GM23338 (cell line): ENCODE data around the gene ANKRD60. TPM values are rescaled to one million over a fixed set of nuclear protein-coding genes. Genes with fewer than 3 reads are reported as not detected.

Experiments used
- ATAC-seq: fragments of 200-7000 bp; cut with Tn5 transposase; 3 replicates; pipeline ENCODE4 v1.9.1; 2020
- DNase-seq: peaks from one replicate; pipeline ENCODE4 v3.0.0-alpha.2; 2015; ENCODE audit warnings: low spot score
- H2AFZ ChIP-seq: fragments of 200-600 bp; sonication (generic); 2 replicates; pipeline ENCODE4 v1.8.0; 2016; ENCODE audit warnings: antibody characterized with exemption, mild to moderate bottlenecking, moderate library complexity
- H3F3A ChIP-seq: fragments of 200-600 bp; sonication (generic); replicated peaks from 2 replicates; pipeline ENCODE4 v1.8.0; 2017; ENCODE audit warnings: antibody characterized with exemption, mixed run types, low read depth
- H3K27ac ChIP-seq: fragments of 200-600 bp; sonication (generic); 2 replicates; pipeline ENCODE4 v1.6.1; 2016; ENCODE audit warnings: low read depth
- H3K27me3 ChIP-seq: fragments of 200-600 bp; sonication (generic); 2 replicates; pipeline ENCODE4 v1.8.0; 2016; ENCODE audit warnings: mild to moderate bottlenecking, mixed run types, moderate library complexity; ENCODE audit not compliant: insufficient read depth
- H3K36me3 ChIP-seq: fragments of 200-600 bp; sonication (generic); 2 replicates; pipeline ENCODE4 v1.8.0; 2016; ENCODE audit warnings: mild to moderate bottlenecking; ENCODE audit not compliant: insufficient read depth
- H3K4me1 ChIP-seq: fragments of 200-600 bp; sonication (generic); 2 replicates; pipeline ENCODE4 v1.8.0; 2016; ENCODE audit warnings: mild to moderate bottlenecking, moderate library complexity; ENCODE audit not compliant: insufficient read depth
- H3K4me2 ChIP-seq: fragments of 200-600 bp; sonication (generic); 2 replicates; pipeline ENCODE4 v1.7.1; 2017; ENCODE audit warnings: mixed run types
- H3K4me3 ChIP-seq: fragments of 200-600 bp; sonication (generic); 2 replicates; pipeline ENCODE4 v1.6.1; 2016; ENCODE audit warnings: mixed run types
- H3K79me2 ChIP-seq: fragments of 200-600 bp; sonication (generic); replicated peaks from 2 replicates; pipeline ENCODE4 v1.8.0; 2017; ENCODE audit warnings: mild to moderate bottlenecking; ENCODE audit not compliant: insufficient read depth
- H3K9me2 ChIP-seq: fragments of 200-600 bp; sonication (generic); 2 replicates; pipeline ENCODE4 v1.8.0; 2017; ENCODE audit not compliant: insufficient read depth
- H4K20me1 ChIP-seq: fragments of 200-600 bp; sonication (generic); replicated peaks from 2 replicates; pipeline ENCODE4 v1.8.0; 2017; ENCODE audit warnings: mild to moderate bottlenecking; ENCODE audit not compliant: insufficient read depth
- H3K27ac Mint-ChIP-seq: 2 replicates; pipeline ENCODE4 v1.8.0; 2020; ENCODE audit warnings: inconsistent platforms, mild to moderate bottlenecking, moderate library complexity, mixed read lengths
- H3K27me3 Mint-ChIP-seq: 3 replicates; pipeline ENCODE4 v1.8.0; 2022; ENCODE audit warnings: low read depth, mild to moderate bottlenecking, moderate library complexity, mixed read lengths, inconsistent platforms; ENCODE audit not compliant: insufficient read depth, poor library complexity
- H3K36me3 Mint-ChIP-seq: 3 replicates; pipeline ENCODE4 v1.8.0; 2021; ENCODE audit warnings: low read depth, mild to moderate bottlenecking, inconsistent platforms, moderate library complexity, mixed read lengths
- H3K4me1 Mint-ChIP-seq: 3 replicates; pipeline ENCODE4 v1.8.0; 2020; ENCODE audit warnings: mild to moderate bottlenecking, inconsistent platforms, mixed read lengths
- H3K4me3 Mint-ChIP-seq: 3 replicates; pipeline ENCODE4 v1.8.0; 2021; ENCODE audit warnings: moderate library complexity, mild to moderate bottlenecking, inconsistent platforms, mixed read lengths
- H3K9me3 Mint-ChIP-seq: 3 replicates; pipeline ENCODE4 v1.8.0; 2020; ENCODE audit warnings: moderate library complexity, mild to moderate bottlenecking, inconsistent platforms, mixed read lengths
- CREB1 ChIP-seq: fragments of 250-450 bp; sonication (Bioruptor Pico); IDR thresholded peaks from 2 replicates; pipeline ENCODE4 v1.5.0; 2020; ENCODE audit warnings: low read depth, mild to moderate bottlenecking, moderate library complexity
- CTCF ChIP-seq, 2 experiments: fragments of 200-600 bp in 1 of 2; sonication (generic) in 1 of 2; conservative IDR thresholded peaks; 2 replicates each; pipeline versions ENCODE4 v1.5.1 to v1.6.1; 2016 to 2017; ENCODE audit warnings: antibody characterized with exemption in 2 of 2, low read depth in 2 of 2, mild to moderate bottlenecking in 2 of 2, moderate library complexity in 1 of 2
- ETS1 ChIP-seq: IDR thresholded peaks from 2 replicates; pipeline ENCODE4 v1.6.1; 2016; ENCODE audit warnings: antibody characterized with exemption
- EZH2phosphoT487 ChIP-seq: fragments of 200-600 bp; sonication (generic); IDR thresholded peaks from one replicate; pipeline ENCODE4 v1.8.1; 2018; ENCODE audit warnings: antibody characterized with exemption; ENCODE audit not compliant: unreplicated experiment
- JUNB ChIP-seq: IDR thresholded peaks from one replicate; pipeline ENCODE4 v1.6.1; 2016; ENCODE audit warnings: antibody characterized with exemption; ENCODE audit not compliant: unreplicated experiment
- POLR2AphosphoS5 ChIP-seq: IDR thresholded peaks from 2 replicates; pipeline ENCODE4 v1.6.1; 2016; ENCODE audit warnings: antibody characterized with exemption, low read depth
- REST ChIP-seq: IDR thresholded peaks from one replicate; pipeline ENCODE4 v1.6.1; 2018; ENCODE audit warnings: antibody characterized with exemption; ENCODE audit not compliant: unreplicated experiment
- ZNF114 ChIP-seq: fragments of 250-450 bp; sonication (Bioruptor Pico); IDR thresholded peaks from 2 replicates; pipeline ENCODE4 v1.5.0; 2020; ENCODE audit warnings: mild to moderate bottlenecking, moderate library complexity
- ZNF331 ChIP-seq: fragments of 250-450 bp; sonication (Bioruptor Pico); IDR thresholded peaks from 2 replicates; pipeline ENCODE4 v1.5.0; 2020; ENCODE audit warnings: low read depth, mild to moderate bottlenecking, moderate library complexity
- polyA plus RNA-seq: library from polyadenylated mRNA; unstranded; fragments of >200 nt; fragmentation: Nextera tagmentation; extraction: Ambion mirVana; gene quantifications from 2 replicates; pipeline ENCODE4 v1.2.1, GENCODE V29; 2016
- total RNA-seq: library from RNA; depleted of rRNA; stranded (reverse); fragments of >200 nt; shearing (Covaris generic); gene quantifications from 2 replicates; pipeline ENCODE4 v1.2.3, GENCODE V29; 2014

ANKRD60 gene
- total and polyA plus RNA-seq, 2 experiments from 2014 or later, result not detected

GRCh38 chr20:58241766-58242465 is 13.5 kb upstream of the ANKRD60 start:
- no peaks in the 10 kb centered on the region for H3K9me3 Mint-ChIP-seq
- no peaks in the 10 kb centered on the region for H4K20me1 ChIP-seq
- TF ChIP-seq EZH2phosphoT487 (no peak), REST (no peak), CTCF (conservative IDR thresholded peaks at IDR 0.05; ENCODE audit: low read depth in 2 of 2) (no peak), ETS1 (no peak), JUNB (no peak), CREB1 (CRISPR knock-in tag) (no peak), POLR2AphosphoS5 (no peak)
- H3K4me3 Mint-ChIP-seq, result no peak overlapping the region
- H3K27me3 Mint-ChIP-seq, result peaks cover 3% of the 10 kb centered on the region
- DNase-seq (no peak), ATAC-seq (no peak)
- no peak overlapping the region for H3K4me2 ChIP-seq
- no peaks in the 10 kb centered on the region for H3K9me2 ChIP-seq
- no peaks in the 10 kb centered on the region for H3F3A ChIP-seq
- no peaks in the 10 kb centered on the region for H3K79me2 ChIP-seq
- H3K27ac ChIP-seq, result no peak overlapping the region
- peaks cover 15% of the 10 kb centered on the region; the same call in 2 of the 3 replicates for H3K4me1 Mint-ChIP-seq
- no peak overlapping the region for H3K4me3 ChIP-seq
- peaks cover 4% of the 10 kb centered on the region for H3K36me3 ChIP-seq
- H2AFZ ChIP-seq, result no peak overlapping the region
- no peaks in the 10 kb centered on the region for H3K27me3 ChIP-seq
- no peaks in the 10 kb centered on the region for H3K4me1 ChIP-seq
- peaks cover 28% of the 10 kb centered on the region for H3K36me3 Mint-ChIP-seq
- H3K27ac Mint-ChIP-seq, result no peak overlapping the region

- no peak for DNase-seq
- no peaks in the 10 kb centered on the region for H4K20me1 ChIP-seq
- no peaks in the 10 kb centered on the region for H3K4me1 ChIP-seq
- H3K4me3 ChIP-seq, result no peak overlapping the region
- ATAC-seq, result no peak
- H3K27me3 ChIP-seq, result no peaks in the 10 kb centered on the region
- H3K9me2 ChIP-seq, result no peaks in the 10 kb centered on the region
- H2AFZ ChIP-seq, result no peak overlapping the region
- TF ChIP-seq ETS1 (no peak), JUNB (no peak), ZNF114 (CRISPR knock-in tag) (no peak), ZNF331 (CRISPR knock-in tag) (no peak), EZH2phosphoT487 (no peak)
- H3K79me2 ChIP-seq, result no peaks in the 10 kb centered on the region
- H3K4me2 ChIP-seq, result no peak overlapping the region
- no peaks in the 10 kb centered on the region for H3F3A ChIP-seq
- Mint-ChIP-seq H3K36me3 (peaks cover 16% of the 10 kb centered on the region), H3K27ac (no peak overlapping the region), H3K4me3 (no peak overlapping the region), H3K9me3 (no peaks in the 10 kb centered on the region), H3K4me1 (peaks cover 15% of the 10 kb centered on the region; the same call in 2 of the 3 replicates), H3K27me3 (peaks cover 3% of the 10 kb centered on the region)
- no peak overlapping the region for H3K27ac ChIP-seq
- H3K36me3 ChIP-seq, result peaks cover 4% of the 10 kb centered on the region
Observed at GRCh38 chr20:58240471-58240870, 12.0 kb upstream of the ANKRD60 start.
